Endothelial cell (in vitro differentiated cells): ENCODE results near the gene PECR. TPM values are rescaled to one million over a fixed set of nuclear protein-coding genes. Genes with fewer than 3 reads are reported as not detected.

Experiments
- DNase-seq: peaks from one replicate; pipeline ENCODE4 v3.0.0; 2021; ENCODE audit warnings: low spot score
- H3K27ac Mint-ChIP-seq: one replicate; pipeline ENCODE4 v1.8.0; 2021; ENCODE audit warnings: mixed read lengths, inconsistent platforms; ENCODE audit not compliant: unreplicated experiment
- H3K27me3 Mint-ChIP-seq: one replicate; pipeline ENCODE4 v1.8.0; 2021; ENCODE audit warnings: mild to moderate bottlenecking, moderate library complexity, mixed read lengths, inconsistent platforms; ENCODE audit not compliant: unreplicated experiment
- H3K36me3 Mint-ChIP-seq: one replicate; pipeline ENCODE4 v1.8.0; 2021; ENCODE audit warnings: mild to moderate bottlenecking, low read depth, mixed read lengths, inconsistent platforms; ENCODE audit not compliant: unreplicated experiment
- H3K4me1 Mint-ChIP-seq: one replicate; pipeline ENCODE4 v1.8.0; 2021; ENCODE audit warnings: mild to moderate bottlenecking, mixed read lengths, inconsistent platforms; ENCODE audit not compliant: unreplicated experiment
- H3K4me3 Mint-ChIP-seq: one replicate; pipeline ENCODE4 v1.8.0; 2021; ENCODE audit warnings: mild to moderate bottlenecking, mixed read lengths, inconsistent platforms; ENCODE audit not compliant: unreplicated experiment
- H3K9me3 Mint-ChIP-seq: one replicate; pipeline ENCODE4 v1.8.0; 2021; ENCODE audit warnings: mixed read lengths, inconsistent platforms; ENCODE audit not compliant: unreplicated experiment
- total RNA-seq: library from RNA; stranded (reverse); fragmentation: NEBNext Ultra II Directional; extraction: Animal tissue kit (Norgen Biotek cat#: 25700); gene quantifications from one replicate; pipeline ENCODE4 v1.2.1, GENCODE V29; 2021; ENCODE audit not compliant: unreplicated experiment
- TF ChIP-seq, protein P1 (sequence below): fragments of 200-600 bp; sonication (generic); IDR thresholded peaks from one replicate; pipeline ENCODE4 v1.5.0; 2021; ENCODE audit warnings: antibody characterized with exemption; ENCODE audit not compliant: unreplicated experiment

PECR gene
- total RNA-seq, 1 donor from 2014 or later = 8.4 TPM

DNA sequence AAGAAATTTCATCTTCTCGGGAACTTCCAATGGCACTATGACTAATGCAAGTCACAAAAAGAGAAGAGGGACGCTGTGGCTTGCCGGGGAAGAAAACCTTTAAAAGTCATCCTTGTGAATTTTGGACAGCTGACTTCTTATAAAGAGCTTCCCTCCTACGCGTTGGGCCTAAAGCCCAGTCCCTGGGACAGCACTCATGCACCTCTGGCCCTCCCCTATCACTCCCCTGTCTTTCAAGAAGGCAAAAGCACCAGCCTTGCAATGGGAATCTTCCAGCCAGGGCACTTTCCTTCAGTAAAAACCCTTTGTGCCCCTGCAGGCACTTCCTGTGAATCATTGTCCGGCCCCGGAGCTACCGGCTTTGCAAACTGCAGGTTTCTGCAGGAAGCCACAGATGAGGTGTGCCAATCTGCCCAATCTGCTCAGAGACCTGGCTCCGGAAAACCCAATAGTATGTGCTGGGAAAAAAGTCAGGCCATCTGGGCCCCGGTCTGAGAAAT, 75.4 kb downstream of the PECR start:
- H3K4me1 Mint-ChIP-seq = peaks cover 42% of the 10 kb centered on the region
- H3K27me3 Mint-ChIP-seq = peaks cover 9% of the 10 kb centered on the region
- peak overlapping the region; percentile 65 for H3K27ac Mint-ChIP-seq
- peak; percentile 54 for DNase-seq
- H3K9me3 Mint-ChIP-seq = no peaks in the 10 kb centered on the region
- TF ChIP-seq, protein P1, sequence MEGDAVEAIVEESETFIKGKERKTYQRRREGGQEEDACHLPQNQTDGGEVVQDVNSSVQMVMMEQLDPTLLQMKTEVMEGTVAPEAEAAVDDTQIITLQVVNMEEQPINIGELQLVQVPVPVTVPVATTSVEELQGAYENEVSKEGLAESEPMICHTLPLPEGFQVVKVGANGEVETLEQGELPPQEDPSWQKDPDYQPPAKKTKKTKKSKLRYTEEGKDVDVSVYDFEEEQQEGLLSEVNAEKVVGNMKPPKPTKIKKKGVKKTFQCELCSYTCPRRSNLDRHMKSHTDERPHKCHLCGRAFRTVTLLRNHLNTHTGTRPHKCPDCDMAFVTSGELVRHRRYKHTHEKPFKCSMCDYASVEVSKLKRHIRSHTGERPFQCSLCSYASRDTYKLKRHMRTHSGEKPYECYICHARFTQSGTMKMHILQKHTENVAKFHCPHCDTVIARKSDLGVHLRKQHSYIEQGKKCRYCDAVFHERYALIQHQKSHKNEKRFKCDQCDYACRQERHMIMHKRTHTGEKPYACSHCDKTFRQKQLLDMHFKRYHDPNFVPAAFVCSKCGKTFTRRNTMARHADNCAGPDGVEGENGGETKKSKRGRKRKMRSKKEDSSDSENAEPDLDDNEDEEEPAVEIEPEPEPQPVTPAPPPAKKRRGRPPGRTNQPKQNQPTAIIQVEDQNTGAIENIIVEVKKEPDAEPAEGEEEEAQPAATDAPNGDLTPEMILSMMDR = no peak
- peak overlapping the region; percentile 40 for H3K4me3 Mint-ChIP-seq
- no peaks in the 10 kb centered on the region for H3K36me3 Mint-ChIP-seq

DNA sequence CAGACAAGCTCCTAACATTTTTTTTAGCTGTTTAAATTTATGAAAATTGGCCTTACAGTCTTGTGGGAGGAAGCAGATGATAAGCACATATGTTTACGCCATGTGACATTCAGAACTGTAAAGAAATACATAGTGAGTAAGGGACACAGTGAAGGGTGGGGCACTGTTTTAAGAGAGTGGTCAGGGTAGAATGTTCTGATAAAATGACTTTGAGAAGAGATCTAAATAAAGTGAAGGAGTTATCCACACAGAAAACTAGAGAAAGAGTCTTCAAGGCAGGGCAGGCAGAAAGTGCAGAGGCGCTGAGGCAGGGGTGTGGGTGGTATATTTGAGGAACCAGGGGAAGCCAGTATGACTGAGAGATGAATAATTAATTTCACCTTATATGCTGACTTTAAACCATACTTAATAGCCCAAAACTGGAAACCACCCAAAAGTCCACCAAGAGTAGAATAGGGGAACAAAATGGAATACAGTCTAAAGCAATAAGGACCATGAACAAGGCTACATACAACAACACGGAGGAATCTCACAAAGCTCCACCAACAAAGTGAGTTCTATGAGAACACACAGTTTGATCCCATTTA, 76.8 kb downstream of the PECR start:
- Mint-ChIP-seq H3K4me3 (no peak overlapping the region), H3K27ac (peak overlapping the region; percentile 30), H3K36me3 (no peaks in the 10 kb centered on the region), H3K4me1 (peaks cover 42% of the 10 kb centered on the region), H3K27me3 (peaks cover 9% of the 10 kb centered on the region), H3K9me3 (no peaks in the 10 kb centered on the region)
- TF ChIP-seq, protein P1 = no peak
- no peak for DNase-seq

DNA sequence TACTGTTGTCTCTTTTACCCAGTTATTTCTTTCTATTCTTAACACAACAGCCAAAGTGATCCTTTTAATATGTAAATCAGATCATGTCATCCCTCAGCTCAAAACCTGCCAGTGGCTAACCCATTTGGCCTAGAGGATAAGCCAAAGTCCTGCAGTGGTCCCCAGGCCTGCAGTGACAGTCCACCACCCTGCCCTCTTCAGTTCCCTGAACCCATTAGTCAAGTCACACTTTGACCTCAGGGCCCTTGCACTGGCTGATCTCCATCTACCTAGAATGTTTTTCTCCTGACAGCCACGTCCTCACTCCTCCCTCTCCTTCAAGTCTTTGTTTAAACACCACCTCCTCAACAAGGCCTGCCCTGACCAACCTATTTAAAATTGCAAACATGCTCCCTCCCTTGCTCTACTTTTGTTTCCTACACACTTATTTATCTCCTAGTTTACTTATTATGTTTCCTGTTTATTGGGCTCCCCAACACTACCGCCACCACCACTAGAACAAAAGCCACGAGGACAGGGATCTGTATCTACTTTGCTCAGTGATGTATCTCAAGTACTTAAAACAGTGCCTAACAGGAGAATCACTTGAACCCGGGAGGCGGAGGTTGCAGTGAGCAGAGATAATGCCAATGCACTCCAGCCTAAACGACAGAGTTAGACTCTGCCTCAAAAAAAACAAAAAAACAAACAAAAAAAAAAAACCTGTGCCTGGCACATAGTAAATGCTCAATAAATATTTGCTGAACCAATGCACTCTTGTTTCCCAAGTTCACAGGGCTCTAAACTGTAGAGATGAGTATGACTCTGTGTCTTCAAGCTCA, 77.5 kb downstream of the PECR start:
- Mint-ChIP-seq H3K36me3 (no peaks in the 10 kb centered on the region), H3K4me3 (no peak overlapping the region), H3K27ac (peak overlapping the region; percentile 6), H3K9me3 (no peaks in the 10 kb centered on the region), H3K27me3 (peaks cover 9% of the 10 kb centered on the region), H3K4me1 (peaks cover 42% of the 10 kb centered on the region)
- DNase-seq = no peak
- TF ChIP-seq, protein P1 = no peak

DNA sequence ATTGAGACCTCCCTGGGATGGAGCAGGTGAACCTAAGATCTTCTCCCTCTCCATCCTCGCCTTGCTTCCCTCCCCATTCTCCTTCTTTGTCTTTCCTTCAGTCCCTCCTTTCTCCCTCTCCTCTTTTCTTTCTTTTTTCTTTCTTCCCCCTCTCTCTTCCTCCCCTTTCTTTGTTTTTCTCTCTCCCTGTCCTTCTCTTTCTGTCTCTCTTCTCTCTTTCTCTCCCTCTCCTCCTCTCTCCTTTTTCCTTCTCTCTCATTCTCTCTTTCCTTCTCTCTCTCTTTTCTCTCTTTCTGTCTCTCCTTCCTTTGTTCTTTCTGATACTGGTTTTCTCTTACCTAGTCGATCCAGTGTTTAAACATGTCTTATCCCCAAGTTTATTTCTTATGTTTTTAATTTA, 78.9 kb downstream of the PECR start:
- TF ChIP-seq, protein P1 = no peak
- Mint-ChIP-seq H3K4me1 (peaks cover 43% of the 10 kb centered on the region), H3K27me3 (peaks cover 9% of the 10 kb centered on the region), H3K4me3 (no peak overlapping the region), H3K27ac (peak overlapping the region; percentile 68), H3K9me3 (no peaks in the 10 kb centered on the region), H3K36me3 (peaks cover under 1% of the 10 kb centered on the region)
- DNase-seq = no peak
